GM19239 (cell line): ENCODE measurements around the gene GRPEL1.
A peak's percentile ranks its signal among the peaks of the same experiment; 100 is the strongest.

Source experiments
- DNase-seq: peaks from one replicate; pipeline ENCODE4 v3.0.0; 2011; ENCODE audit warnings: low spot score; ENCODE audit not compliant: insufficient read length
- FAIRE-seq: peaks from 2 replicates; lab custom pipeline; 2011; peaks lifted over from hg19 to GRCh38; lab: Jason Lieb, UNC

Gene GRPEL1

DNA sequence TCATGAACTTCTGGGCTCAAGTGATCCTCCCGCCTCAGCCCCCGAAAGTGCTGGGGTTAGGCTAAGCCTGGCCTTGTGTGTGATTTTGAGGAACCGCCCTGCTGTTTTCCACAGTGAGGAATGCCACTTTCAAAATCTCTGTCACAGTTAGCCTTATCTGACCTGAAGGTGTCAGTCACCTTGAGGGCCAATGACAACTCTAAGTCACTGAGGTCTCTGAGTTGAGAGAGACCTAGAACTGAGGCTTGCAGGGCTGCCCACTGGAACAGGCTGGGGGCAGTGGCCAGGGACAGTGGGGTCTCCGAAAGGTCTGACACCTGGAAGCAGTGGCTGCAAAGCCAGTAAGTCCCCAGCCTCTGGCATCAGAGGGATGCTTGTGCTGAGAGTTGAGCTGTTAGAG, 18.6 kb downstream of the GRPEL1 start:
- DNase-seq: no peak
- no peak for FAIRE-seq

DNA sequence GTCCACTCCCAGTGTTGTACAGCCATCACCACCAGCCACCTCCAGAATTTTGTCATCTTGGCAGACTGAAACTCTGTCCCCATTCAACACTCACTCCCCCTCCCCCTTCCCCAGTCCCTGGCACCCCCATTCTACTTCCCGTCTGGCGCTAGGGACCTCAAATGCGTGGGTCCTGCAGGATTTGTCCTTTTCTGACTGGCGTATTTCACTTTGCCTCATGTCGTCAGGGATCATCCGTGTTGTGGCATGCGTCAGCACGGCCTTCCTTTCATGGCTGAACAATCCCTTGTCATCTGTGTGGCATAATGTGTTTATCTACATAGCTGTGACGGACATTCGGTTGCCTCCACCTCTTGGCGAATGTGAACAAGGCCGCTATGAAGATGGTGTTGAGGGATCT, 19.2 kb downstream of the GRPEL1 start:
- DNase-seq (no peak), FAIRE-seq (no peak)

DNA sequence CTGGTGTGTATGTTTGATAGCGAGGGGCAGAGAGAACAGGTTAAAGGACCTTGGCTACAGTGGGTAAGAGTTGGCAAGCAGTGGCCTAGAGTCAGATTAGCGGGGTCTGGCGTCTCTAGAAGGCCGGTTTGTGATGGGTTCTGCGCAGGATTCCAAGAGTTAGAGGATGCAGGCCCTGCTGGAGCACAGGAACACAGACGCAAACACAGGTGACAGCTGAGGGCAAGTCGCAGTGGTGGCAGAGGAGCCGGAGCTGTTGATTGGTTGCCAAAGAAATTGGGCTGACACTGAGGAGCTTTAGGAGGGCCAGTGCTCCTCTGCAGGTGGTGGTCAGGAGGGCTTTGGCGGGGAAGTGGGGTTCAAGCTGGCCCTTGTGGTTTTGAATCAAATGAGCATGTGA, 20.9 kb downstream of the GRPEL1 start:
- DNase-seq: no peak
- FAIRE-seq: no peak

DNA sequence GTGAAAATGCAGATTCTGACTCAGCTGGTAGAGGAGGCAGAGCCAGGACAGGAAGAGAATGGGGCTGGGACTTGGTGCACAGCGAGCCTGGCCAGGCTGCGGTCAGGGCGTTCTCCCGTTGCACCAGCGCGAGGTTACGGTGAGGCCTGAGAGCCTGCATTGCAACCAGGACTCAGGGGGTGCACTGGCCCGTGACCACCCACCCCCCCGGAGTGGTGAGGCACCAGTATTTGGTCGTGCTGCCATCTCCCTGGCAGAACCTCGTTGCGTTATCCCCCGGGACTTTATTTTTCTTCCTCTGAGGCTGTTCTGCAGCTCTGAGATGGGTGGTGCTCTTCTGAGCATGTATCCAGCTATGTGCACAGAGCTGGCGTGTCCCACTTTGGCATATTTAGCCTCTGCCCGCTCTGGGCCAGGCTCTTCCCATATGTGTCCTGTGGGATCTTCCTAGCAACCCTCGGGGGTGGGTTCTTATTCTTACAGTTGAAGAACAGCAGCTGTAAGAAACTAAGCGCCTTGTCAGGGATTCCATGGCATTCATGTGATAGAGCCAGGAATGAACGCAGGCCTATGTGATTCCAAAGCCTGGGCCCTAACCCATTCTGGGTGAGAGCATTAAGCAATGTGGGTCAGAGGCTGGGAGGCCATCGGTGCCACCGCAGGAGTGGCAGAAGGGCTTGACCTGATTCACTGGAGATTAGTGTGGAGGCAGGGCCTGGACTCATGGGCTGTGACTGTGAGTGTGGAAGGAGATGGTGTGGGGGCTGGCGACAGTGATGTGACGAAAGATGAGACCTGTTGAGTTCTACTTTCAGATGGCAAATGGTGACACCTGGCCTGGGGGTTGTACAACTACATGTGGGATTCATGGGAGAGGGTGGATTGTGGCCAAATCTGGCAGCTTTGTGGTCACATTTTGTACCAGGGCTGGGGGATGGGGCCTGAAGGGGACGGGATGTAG, 21.6 kb downstream of the GRPEL1 start:
- DNase-seq (peak; percentile 66), FAIRE-seq (peak; percentile 89)

DNA sequence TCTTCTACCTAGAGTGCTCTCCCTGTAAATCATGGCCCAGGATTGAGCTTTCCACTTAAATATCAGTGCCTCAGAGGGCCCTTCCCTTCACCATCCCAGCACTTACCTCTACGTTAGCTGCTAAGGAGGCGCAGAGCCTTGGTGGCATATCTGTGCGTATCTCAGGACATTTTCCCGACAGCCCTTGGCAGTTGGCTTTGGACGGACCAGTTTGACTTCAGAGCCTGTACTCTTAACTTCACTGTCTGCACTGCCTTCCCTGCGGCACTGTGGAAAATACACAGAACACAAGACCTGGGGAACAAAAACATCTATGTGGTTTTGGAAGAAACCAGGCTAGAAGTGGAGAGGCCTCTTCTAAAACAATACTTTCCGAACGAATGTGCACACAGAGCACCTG, 22.3 kb downstream of the GRPEL1 start:
- FAIRE-seq: no peak
- DNase-seq: no peak

DNA sequence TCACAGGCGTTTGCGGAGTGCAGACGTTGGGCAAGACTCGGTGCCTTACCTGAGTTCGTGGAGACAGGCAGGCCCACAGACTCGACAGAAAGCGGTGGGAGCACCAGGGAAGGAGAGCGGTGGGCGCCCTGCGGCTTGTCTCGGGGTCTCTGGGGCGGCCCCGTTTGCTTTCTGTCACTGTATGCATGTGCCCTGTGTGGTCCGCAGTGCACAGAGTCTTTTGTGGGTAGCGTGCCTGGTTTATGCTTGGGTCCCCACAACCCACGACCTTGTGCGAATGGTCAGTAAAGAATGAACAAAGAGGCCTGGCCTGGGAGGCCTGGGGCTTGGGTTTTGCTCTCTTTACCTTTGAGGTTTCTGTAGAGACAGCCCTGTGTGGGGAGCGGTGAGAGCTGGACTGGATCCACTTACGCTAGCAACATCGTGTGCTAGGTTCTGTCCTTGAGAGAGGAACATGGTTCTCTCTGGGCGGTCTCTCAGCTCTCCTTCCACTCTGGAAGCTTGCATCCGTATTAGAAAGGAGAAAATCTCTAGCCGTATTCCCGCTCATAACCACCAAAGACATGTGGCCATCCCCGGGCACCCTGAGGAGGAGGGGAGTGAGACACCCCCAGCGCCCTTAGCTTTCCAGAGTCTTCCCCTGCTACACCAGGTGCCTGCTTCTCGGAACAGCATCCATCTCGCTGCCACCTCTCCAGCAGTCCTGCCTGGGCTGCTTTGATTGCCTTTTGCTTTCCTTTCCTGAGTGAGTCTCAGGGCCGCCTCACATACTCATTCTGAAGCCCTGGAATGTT, 23.5 kb downstream of the GRPEL1 start:
- DNase-seq (no peak), FAIRE-seq (no peak)

DNA sequence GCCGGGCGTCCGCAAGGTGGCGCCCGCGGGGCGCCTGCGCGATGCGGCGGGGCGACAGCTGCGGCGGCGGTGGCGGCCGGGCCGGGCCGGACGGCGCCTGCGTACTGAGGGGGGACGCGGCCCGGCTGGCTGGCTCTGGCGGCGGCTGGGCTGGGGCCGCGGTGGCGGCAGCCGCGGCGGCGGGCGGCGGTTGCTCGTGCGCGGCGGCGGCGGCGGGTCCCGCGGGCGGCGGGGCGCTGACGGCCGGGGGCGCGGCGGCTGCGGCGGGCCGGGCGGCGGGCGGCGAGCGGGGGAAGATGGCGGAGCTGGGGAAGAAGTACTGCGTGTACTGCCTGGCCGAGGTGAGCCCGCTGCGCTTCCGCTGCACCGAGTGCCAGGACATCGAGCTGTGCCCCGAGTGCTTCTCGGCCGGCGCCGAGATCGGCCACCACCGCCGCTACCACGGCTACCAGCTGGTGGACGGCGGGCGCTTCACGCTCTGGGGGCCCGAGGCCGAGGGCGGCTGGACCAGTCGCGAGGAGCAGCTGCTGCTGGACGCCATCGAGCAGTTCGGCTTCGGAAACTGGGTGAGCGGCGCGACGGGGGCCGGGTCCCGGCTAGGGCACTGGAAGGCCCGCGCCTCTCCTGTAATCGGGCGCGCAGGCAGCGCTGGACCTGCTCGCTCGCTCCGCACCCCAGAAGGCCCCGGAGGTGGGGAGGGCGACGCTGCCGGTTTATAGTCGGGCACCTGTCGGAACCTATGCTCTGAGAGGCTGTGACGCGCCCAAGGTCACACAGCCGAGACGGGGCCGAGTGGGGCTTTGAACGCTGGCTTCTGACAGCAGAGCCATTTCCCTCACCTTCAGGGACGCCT, 24.4 kb downstream of the GRPEL1 start, which contains the start of gene TADA2B:
TADA2B (plus strand) TSS at position 89 of the 853 bp plus-strand sequence; CDS start at position 297, 208 bp downstream.
- DNase-seq (peak; percentile 80), FAIRE-seq (peak; percentile 66)

DNA sequence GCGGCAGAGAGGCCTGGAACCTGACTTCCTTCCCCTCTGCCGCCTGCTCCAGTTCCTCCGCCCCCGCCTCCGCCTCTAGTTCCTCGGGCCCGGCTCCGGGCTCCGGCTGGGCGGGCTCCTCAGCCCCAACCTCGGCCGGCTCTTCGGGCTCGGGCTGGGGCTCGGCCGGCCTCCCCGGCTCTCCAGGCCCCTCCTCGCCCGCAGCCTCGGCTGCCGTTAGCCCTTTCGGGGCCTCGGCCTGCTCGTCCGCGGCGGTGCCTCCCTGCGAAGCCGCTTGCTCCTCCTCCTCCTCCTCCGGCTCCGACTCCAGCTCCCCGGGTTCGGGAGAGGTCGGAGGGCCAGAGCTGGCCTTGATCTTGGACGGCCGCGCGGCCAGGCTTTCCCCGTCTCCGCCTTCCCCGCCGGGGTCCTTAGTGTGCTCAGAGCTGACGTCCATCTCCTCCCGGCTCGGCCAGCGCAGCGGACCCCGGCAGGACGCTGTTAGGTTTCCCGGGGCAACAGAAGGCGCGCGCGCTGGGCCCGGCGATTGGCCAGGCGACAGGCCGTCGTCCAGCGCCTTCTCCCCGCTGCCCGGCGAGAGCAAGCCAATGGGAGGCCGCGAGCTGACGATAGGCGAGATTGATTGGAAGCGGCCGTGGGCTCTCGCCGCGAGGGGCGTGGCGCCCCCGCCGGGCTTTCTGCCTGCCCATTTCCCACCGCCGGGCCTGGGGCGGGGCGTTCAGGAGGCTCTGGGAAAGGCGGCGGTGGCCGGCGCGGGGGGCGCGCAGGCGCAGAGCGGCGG, 25.2 kb downstream of the GRPEL1 start:
- peak; percentile 94 for FAIRE-seq
- DNase-seq: peak; percentile 99

DNA sequence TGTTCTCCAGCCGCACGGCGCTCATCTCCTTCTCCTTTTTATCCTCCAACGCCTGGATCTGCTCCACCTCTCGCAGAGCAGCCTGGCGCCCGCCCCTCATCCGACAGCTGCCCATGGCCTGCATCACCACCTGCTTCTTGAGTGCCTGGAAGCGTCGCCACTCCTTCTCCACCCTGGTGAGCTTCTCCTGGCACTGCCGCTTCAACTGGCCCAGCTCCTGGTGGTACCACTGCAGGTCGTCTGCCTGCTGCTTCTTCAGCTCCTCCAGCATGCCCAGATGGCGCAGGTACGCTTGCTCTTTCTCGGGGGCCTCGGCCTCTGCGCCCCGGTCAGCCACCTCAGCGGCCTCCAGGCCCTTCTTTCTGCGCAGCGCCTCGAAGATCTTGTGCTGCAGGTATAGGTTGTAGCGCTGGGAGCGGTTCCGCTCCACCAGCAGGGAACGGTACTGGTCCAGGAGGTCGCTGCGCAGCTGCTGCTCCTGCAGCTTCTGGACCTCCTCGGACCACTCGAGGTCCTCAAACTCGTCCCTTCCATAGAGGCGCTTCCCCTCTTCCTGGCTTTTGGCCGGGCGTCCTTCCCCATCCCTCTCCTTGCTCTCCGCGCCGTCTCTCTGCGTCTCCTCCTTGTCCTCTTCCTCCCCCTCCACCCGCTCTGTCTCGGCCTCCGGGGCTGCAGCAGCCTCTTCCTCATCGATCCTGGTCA, 25.9 kb downstream of the GRPEL1 start:
- no peak for DNase-seq

DNA sequence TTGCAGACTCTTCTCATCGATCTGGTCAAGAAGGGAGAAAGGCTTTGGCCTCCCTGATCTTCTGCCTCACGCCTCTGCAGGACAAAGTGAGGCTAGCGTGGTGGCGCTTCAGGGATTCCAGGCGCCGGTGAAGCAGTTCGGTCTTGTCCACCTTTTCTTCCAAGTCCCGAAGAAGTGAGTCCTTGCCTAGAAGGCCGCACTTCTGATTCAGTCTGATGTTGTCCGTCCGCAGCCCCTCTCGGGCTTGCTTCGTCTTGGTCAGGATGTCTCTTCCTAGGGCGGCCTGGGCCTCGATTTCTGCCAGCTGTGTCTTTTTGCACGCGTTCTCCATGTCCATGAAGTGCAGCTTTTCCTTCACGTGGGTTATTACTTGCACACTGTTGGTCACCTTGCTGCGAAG, 26.6 kb downstream of the GRPEL1 start:
- DNase-seq (no peak), FAIRE-seq (no peak)

More for the DNA sequence above, 25.9 kb downstream of the GRPEL1 start:
- no peak for FAIRE-seq

DNA sequence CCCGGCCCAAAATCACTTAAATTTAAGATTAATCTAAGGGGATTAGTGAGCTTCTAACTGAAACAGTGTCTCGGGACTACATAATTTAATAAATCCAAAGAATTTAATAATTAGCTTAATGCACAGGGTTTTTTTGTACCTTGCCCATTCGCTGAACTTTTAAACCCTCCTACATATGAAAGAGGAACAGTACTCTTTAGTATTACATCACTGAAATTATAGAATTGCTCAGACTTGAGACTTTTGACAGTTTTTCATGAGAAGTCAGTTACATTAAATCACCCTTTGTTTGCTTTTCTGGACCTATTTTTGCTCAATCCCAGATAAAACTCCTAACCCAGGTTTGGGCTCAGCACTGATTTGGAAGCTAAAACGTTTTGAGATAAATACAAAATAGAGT, 27.1 kb downstream of the GRPEL1 start:
- FAIRE-seq: no peak
- no peak for DNase-seq

DNA sequence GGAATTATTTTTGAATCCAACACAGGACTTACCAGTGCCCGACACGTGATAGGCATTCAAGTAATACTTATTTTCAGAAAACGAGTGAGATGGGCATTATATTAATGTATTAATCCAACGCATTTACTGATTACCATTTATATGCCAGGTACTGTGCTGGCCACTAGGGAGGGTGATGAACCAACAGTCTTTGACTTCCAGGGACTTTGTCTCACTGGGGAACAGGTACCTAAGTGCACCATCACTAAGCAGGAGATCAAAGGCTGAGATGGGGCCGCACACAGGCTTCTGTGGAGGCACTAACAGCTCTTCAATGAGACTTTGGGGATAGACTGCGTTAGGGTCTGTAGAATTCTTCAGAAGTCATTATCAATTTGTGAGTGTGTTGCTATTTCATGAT, 30.4 kb downstream of the GRPEL1 start:
- FAIRE-seq (no peak), DNase-seq (no peak)

DNA sequence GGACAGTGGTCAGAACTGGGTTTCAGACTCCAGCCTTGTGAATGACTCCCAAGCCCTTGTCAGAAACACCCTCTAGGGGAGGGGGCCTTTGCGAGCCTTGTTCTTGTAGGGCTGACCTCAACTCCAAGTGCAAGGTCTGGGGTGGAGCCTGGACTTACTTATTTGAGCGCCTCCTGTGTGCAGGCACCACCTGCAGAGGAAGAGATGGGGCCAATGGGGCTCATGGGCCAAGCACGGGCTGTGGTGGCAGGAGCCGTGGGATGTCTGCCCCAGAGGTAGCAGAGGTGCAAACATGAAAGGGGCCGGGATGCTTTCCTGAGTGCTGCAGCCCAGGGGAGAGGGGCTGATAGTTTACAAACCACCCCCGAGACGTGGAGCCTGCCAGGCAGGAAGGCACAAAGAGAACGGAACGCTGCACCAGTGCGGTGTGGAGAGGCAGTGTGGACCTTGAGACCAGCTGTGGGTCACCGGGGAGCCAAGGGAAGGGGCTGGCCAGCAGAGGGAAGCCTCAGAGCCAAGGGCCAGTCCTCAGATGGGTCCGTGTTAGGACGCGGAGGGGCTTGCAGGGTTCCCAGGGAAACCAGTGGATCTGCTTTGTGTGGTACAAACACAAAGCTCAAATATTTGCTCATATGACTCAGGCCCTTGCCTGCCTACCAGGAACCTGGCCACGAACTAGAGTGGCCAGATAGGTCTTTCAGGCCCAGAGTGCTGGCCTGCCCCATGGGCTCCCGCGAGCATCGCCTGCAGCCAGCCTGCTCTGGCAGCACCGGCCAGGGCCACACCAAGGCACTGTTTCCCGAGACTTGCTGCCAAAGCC, 33.4 kb downstream of the GRPEL1 start:
- DNase-seq (no peak), FAIRE-seq (no peak)

DNA sequence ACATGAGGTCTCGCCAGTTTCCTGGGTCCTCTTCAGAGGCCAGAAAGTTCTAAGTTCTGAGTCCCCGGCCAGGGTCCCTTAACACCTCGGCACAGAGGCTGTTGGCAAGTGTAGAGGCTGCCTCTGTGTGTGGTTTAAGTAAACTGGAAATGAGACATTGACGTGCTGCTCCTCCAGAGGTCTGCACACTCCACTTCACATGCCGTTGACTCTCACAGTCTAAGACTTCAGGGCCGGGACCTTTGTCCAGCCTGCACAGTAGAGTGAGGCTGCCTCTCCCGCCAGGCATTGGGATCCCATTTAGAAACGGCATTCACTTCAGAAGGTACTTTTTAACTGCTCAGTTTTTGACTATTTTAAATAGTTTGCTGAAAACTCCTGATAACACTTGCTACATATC, 35.3 kb downstream of the GRPEL1 start:
- DNase-seq (no peak), FAIRE-seq (no peak)

DNA sequence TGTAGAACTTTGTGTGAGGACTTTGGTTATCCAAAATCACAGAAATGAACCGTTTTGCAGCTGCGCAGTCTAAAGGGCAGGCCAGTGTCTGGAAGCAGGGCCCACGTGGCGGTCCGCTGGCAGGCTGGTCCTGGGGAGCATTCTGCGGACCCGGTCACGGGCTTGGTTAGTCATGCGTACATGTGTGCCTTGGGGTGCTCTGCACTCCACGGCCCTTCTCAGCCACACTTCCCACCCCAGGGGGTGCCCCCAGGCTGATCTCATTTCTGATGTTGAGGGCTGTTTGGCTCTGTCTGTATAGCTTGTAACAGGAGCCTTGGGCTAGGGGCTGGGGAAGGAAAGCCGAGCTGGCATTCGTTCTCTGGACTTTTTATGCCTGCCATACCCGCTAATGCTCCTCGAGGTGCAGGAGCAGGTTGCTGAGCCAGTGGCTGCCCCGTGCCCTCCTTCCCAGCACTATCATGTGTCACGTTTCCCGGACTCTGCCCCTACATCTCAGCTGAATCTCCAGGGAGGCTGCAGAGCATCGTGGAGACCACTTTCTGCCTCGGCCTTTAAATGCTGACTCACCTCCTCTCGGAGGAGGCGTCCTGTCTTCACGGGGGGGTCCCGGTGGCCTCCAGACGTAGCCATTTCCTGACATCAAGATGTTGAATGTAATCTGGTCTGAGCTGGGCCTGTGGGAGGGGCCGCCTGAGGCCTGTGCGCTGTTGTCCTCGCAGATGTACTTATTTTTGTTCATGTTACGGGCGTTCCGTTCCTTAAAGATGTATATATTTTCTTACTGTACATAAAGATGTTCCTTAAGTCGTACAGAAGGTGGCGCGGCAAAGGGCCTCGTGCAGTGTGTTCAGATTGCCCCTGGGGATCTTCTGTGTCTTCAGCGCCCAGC, 36.1 kb downstream of the GRPEL1 start:
- DNase-seq (no peak), FAIRE-seq (no peak)

DNA sequence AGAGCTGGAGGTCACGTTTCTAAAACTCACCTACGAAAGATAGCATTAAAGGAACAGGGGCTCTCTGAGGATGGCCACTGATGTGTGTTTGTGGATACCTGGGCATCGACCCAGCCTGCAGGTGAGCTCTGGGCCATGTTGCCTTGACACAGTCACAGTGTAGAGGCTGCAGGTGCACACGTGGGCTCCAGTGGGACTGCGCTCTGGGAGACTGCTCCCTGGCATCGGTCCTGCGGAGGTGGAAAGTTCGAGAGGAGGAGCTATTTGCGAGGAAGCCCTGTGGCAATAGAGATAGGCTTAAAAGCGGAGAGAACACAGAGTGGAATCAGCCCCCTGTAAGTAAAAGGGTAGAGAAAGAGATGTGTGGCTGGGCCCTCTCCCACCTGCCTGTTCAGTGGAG, 37.0 kb downstream of the GRPEL1 start:
- DNase-seq (no peak), FAIRE-seq (no peak)

DNA sequence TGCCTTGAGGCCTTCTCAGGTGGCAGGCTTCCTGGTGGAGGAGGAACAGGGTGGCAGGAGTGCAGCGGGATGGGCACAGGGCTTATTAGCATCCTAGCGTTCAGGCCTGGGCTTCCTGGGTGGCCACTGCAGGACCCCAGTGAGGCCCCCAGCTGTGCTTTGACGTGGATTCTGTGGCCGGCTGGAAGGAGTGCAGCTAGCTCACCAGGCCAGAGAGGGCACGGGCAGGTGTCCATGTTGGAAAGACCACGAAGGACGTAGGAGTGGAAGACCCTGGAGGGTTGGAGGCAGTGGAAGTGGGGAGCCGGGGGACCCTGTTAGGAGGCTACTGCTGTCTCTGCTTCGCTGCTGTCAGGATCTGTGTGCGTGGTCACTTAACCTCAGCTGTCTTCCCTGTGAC, 37.9 kb downstream of the GRPEL1 start:
- FAIRE-seq (no peak), DNase-seq (no peak)
